Gastrocnemius medialis (tissue), 4 donors: ENCODE data around the gene RABGEF1. TPM values are rescaled to one million over a fixed set of nuclear protein-coding genes. Genes with fewer than 3 reads are reported as not detected.
A peak's percentile ranks its signal among the peaks of the same experiment; 100 is the strongest.
"Not testable (repeated sequence)": the region's sequence is repeated elsewhere in the genome, so short reads cannot be mapped to it uniquely, and the experiment has no call there.

ENCODE experiments used
- ATAC-seq, 2 donors: fragments of 150-250 bp; one replicate each; pipeline ENCODE4 v1.9.1; 2016
- DNase-seq, 2 donors: peaks; one replicate each; pipeline ENCODE4 v3.0.0-alpha.2; 2019
- H3K27ac ChIP-seq, 4 donors: fragments of 200-600 bp; sonication (generic); 1 replicate in 1 of 4; 2 replicates in 3 of 4; pipeline ENCODE4 v1.5.1; 2016 to 2018; ENCODE audit warnings: mild to moderate bottlenecking in 2 of 4, moderate library complexity in 1 of 4
- H3K27me3 ChIP-seq, 3 donors: fragments of 200-600 bp; sonication (generic) in 2 of 3; 1 replicate in 1 of 3; 2 replicates in 2 of 3; pipeline versions ENCODE4 v1.5.1 to v1.6.0; 2016 to 2019; ENCODE audit warnings: mild to moderate bottlenecking in 1 of 3, moderate library complexity in 1 of 3
- H3K36me3 ChIP-seq, 2 donors: fragments of 200-600 bp; sonication (generic) in 1 of 2; one replicate each; pipeline ENCODE4 v1.5.1; 2017 to 2018
- H3K4me1 ChIP-seq, 2 donors: fragments of 200-600 bp; sonication (generic) in 1 of 2; one replicate each; pipeline ENCODE4 v1.5.1; 2016 to 2017; ENCODE audit warnings: mild to moderate bottlenecking in 2 of 2
- H3K4me3 ChIP-seq, 4 donors: fragments of 200-600 bp; sonication (generic) in 3 of 4; 1 replicate in 1 of 4; 2 replicates in 3 of 4; pipeline ENCODE4 v1.5.1; 2016 to 2019; ENCODE audit warnings: mild to moderate bottlenecking in 2 of 4
- H3K9me3 ChIP-seq, 3 donors: fragments of 200-600 bp; sonication (generic) in 2 of 3; 1 replicate in 1 of 3; 2 replicates in 2 of 3; pipeline ENCODE4 v1.5.1; 2016 to 2019
- CTCF ChIP-seq, 5 experiments: fragments of 450-650 bp in 3 of 5; fragments of 200-600 bp in 2 of 5; sonication (generic) in 2 of 5; IDR thresholded peaks in 4 of 5; conservative IDR thresholded peaks in 1 of 5; 1 replicate in 4 of 5; 2 replicates in 1 of 5; pipeline ENCODE4 v1.5.1; 2016 to 2019; ENCODE audit warnings: antibody characterized with exemption in 5 of 5, mild to moderate bottlenecking in 3 of 5, moderate library complexity in 3 of 5
- POLR2A ChIP-seq, 2 donors: fragments of 450-650 bp; IDR thresholded peaks; one replicate each; pipeline ENCODE4 v1.6.1; 2017; ENCODE audit warnings: antibody characterized with exemption in 2 of 2, mild to moderate bottlenecking in 2 of 2, moderate library complexity in 2 of 2
- in situ Hi-C, 4 donors: fragments of 200-750 bp; cut with MboI; loops; one replicate each; pipeline versions ENCODE4 v1.15.0 to v1.8.0; 2017; ENCODE audit warnings: low sequenced_read_pairs in 4 of 4
- intact Hi-C: fragments of 100-400 bp; cut with DNase I; formaldehyde crosslinking; loops from one replicate; pipeline ENCODE4 v1.15.1; 2023; ENCODE audit warnings: low total_unique reads
- total RNA-seq, 4 donors: library from RNA; depleted of rRNA; stranded (reverse); fragments of >200 nt; gene quantifications; one replicate each; pipeline versions ENCODE4 v1.1.0 to v1.2.3, GENCODE V29; 2016

The RABGEF1 gene
- total RNA-seq, 4 donors from 2014 or later: 18.8 to 29.7 (median 24.9) TPM

- H3K4me1 ChIP-seq: peaks cover 4 to 5% of the 10 kb centered on the region in 2 donors
- H3K27ac ChIP-seq: no peak overlapping the region
- in situ Hi-C loops: no loop called here
- H3K27me3 ChIP-seq: no peaks in the 10 kb centered on the region
- H3K4me3 ChIP-seq: no peak overlapping the region
- ATAC-seq (no peak), DNase-seq (no peak)
- no peaks in the 10 kb centered on the region for H3K9me3 ChIP-seq
- TF ChIP-seq POLR2A (IDR thresholded peaks at IDR 0.05): no peak
- TF ChIP-seq CTCF (IDR thresholded peaks at IDR 0.05 in 4 of 5, conservative IDR thresholded peaks at IDR 0.05 in 1 of 5): no peak
- intact Hi-C loops: no loop called here
- H3K36me3 ChIP-seq: no peaks in the 10 kb centered on the region
These were observed 17.4 kb downstream of the RABGEF1 start for GRCh38 chr7:66757939-66758338.

GRCh38 chr7:66758950-66759628 lies 18.6 kb downstream of the RABGEF1 start:
- H3K9me3 ChIP-seq: no peaks in the 10 kb centered on the region
- peaks cover 4 to 5% of the 10 kb centered on the region in 2 donors for H3K4me1 ChIP-seq
- H3K27me3 ChIP-seq: no peaks in the 10 kb centered on the region
- no peak for DNase-seq
- H3K27ac ChIP-seq: peak overlapping the region in 1 of 4 donors; percentile 22
- H3K36me3 ChIP-seq: no peaks in the 10 kb centered on the region
- intact Hi-C loops: no loop called here
- TF ChIP-seq POLR2A (IDR thresholded peaks at IDR 0.05) (no peak), CTCF (IDR thresholded peaks at IDR 0.05 in 4 of 5, conservative IDR thresholded peaks at IDR 0.05 in 1 of 5) (no peak)
- in situ Hi-C loops: no loop called here
- no peak for ATAC-seq
- no peak overlapping the region for H3K4me3 ChIP-seq

GRCh38 chr7:66763183-66763582 lies 22.6 kb downstream of the RABGEF1 start:
- intact Hi-C loops, in situ Hi-C loops, H3K36me3 ChIP-seq: not testable (repeated sequence)

GRCh38 chr7:66763633-66764355 lies 23.3 kb downstream of the RABGEF1 start:
- intact Hi-C loops, H3K9me3 ChIP-seq, H3K4me3 ChIP-seq, H3K4me1 ChIP-seq, in situ Hi-C loops, DNase-seq, ATAC-seq, H3K27me3 ChIP-seq, H3K27ac ChIP-seq, H3K36me3 ChIP-seq: not testable (repeated sequence)

More at GRCh38 chr7:66763183-66763582, 22.6 kb downstream of the RABGEF1 start:
- not testable (repeated sequence) for H3K4me3 ChIP-seq, H3K9me3 ChIP-seq, H3K27ac ChIP-seq, H3K27me3 ChIP-seq, H3K4me1 ChIP-seq, DNase-seq, ATAC-seq

GRCh38 chr7:66764905-66765304 lies 24.4 kb downstream of the RABGEF1 start:
- H3K27me3 ChIP-seq, H3K27ac ChIP-seq, ATAC-seq, intact Hi-C loops, H3K9me3 ChIP-seq, H3K36me3 ChIP-seq, H3K4me3 ChIP-seq, H3K4me1 ChIP-seq, DNase-seq, in situ Hi-C loops: not testable (repeated sequence)

GRCh38 chr7:66765322-66766025 lies 24.9 kb downstream of the RABGEF1 start:
- H3K4me3 ChIP-seq, intact Hi-C loops, ATAC-seq, in situ Hi-C loops, H3K9me3 ChIP-seq, H3K4me1 ChIP-seq, DNase-seq, H3K27ac ChIP-seq, H3K36me3 ChIP-seq, H3K27me3 ChIP-seq: not testable (repeated sequence)
